G401.6 (cell line): ENCODE measurements around the gene EIF4EBP3.
A peak's percentile ranks its signal among the peaks of the same experiment; 100 is the strongest.

Experiments
- FAIRE-seq: peaks from 2 replicates; lab custom pipeline; 2012; peaks lifted over from hg19 to GRCh38; lab: Jason Lieb, UNC

EIF4EBP3 gene

GRCh38 chr5:140547508-140548299 is at the start of gene EIF4EBP3:
Gene EIF4EBP3 (plus strand): TSS chr5:140547662. CDS start chr5:140547738, 76 bp downstream.
- no peak for FAIRE-seq

- FAIRE-seq = no peak
Observed at GRCh38 chr5:140497897-140498296, 49.6 kb upstream of the EIF4EBP3 start.

GRCh38 chr5:140498591-140498990 is 48.9 kb upstream of the EIF4EBP3 start:
- FAIRE-seq = no peak

- peak; percentile 37 for FAIRE-seq
Observed at GRCh38 chr5:140502834-140503233, 44.6 kb upstream of the EIF4EBP3 start.

- no peak for FAIRE-seq
Observed at GRCh38 chr5:140509898-140510297, 37.6 kb upstream of the EIF4EBP3 start.

GRCh38 chr5:140513124-140513523 is 34.3 kb upstream of the EIF4EBP3 start:
- FAIRE-seq = no peak

- peak; percentile 30 for FAIRE-seq
Observed at GRCh38 chr5:140524003-140524402, 23.5 kb upstream of the EIF4EBP3 start.

- no peak for FAIRE-seq
Observed at GRCh38 chr5:140540227-140540626, 7.2 kb upstream of the EIF4EBP3 start.

GRCh38 chr5:140542972-140543371 is 4.5 kb upstream of the EIF4EBP3 start:
- no peak for FAIRE-seq

GRCh38 chr5:140544986-140545385 is 2.5 kb upstream of the EIF4EBP3 start:
- FAIRE-seq = no peak

GRCh38 chr5:140545606-140546005 is 1.9 kb upstream of the EIF4EBP3 start:
- FAIRE-seq = no peak

GRCh38 chr5:140546851-140547507 is 483 bp upstream of the EIF4EBP3 start:
- no peak for FAIRE-seq

- FAIRE-seq = no peak
Observed at GRCh38 chr5:140548300-140548688, 832 bp downstream of the EIF4EBP3 start.

GRCh38 chr5:140548791-140549190 is 1.3 kb downstream of the EIF4EBP3 start:
- no peak for FAIRE-seq

GRCh38 chr5:140549237-140550144 is 2.0 kb downstream of the EIF4EBP3 start:
- no peak for FAIRE-seq

- no peak for FAIRE-seq
Observed at GRCh38 chr5:140550147-140551079, 3.0 kb downstream of the EIF4EBP3 start.

GRCh38 chr5:140551872-140552271 is 4.4 kb downstream of the EIF4EBP3 start:
- no peak for FAIRE-seq

- no peak for FAIRE-seq
Observed at GRCh38 chr5:140553657-140554056, 6.2 kb downstream of the EIF4EBP3 start.

- FAIRE-seq = no peak
Observed at GRCh38 chr5:140554454-140554853, 7.0 kb downstream of the EIF4EBP3 start.

- FAIRE-seq = no peak
Observed at GRCh38 chr5:140555747-140556312, 8.4 kb downstream of the EIF4EBP3 start.

- no peak for FAIRE-seq
Observed at GRCh38 chr5:140556438-140556837, 9.0 kb downstream of the EIF4EBP3 start.
